Coronary artery (tissue), 2 donors: ENCODE results near the gene ATE1.

Experiments used
- DNase-seq: peaks from one replicate; pipeline ENCODE4 v3.0.0-alpha.2; 2017; ENCODE audit warnings: low spot score
- H3K27ac ChIP-seq, 2 donors: fragments of 200-600 bp; sonication (generic); one replicate each; pipeline ENCODE4 v1.5.1; 2016 to 2019
- H3K4me3 ChIP-seq: fragments of 200-600 bp; sonication (generic); 2 replicates; pipeline ENCODE4 v1.5.1; 2016; ENCODE audit warnings: mild to moderate bottlenecking, moderate library complexity
- TF ChIP-seq, protein P1 (sequence below): fragments of 200-600 bp; sonication (generic); IDR thresholded peaks from one replicate; pipeline ENCODE4 v1.5.1; 2019; ENCODE audit warnings: antibody characterized with exemption

Gene ATE1

GRCh38 chr10:121822180-121822579, 105.7 kb downstream of the ATE1 start:
- Histone ChIP-seq H3K4me3 (no peak overlapping the region), H3K27ac (no peak overlapping the region)
- TF ChIP-seq, protein P1, sequence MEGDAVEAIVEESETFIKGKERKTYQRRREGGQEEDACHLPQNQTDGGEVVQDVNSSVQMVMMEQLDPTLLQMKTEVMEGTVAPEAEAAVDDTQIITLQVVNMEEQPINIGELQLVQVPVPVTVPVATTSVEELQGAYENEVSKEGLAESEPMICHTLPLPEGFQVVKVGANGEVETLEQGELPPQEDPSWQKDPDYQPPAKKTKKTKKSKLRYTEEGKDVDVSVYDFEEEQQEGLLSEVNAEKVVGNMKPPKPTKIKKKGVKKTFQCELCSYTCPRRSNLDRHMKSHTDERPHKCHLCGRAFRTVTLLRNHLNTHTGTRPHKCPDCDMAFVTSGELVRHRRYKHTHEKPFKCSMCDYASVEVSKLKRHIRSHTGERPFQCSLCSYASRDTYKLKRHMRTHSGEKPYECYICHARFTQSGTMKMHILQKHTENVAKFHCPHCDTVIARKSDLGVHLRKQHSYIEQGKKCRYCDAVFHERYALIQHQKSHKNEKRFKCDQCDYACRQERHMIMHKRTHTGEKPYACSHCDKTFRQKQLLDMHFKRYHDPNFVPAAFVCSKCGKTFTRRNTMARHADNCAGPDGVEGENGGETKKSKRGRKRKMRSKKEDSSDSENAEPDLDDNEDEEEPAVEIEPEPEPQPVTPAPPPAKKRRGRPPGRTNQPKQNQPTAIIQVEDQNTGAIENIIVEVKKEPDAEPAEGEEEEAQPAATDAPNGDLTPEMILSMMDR, result no peak
- DNase-seq, result no peak

- TF ChIP-seq, protein P1, result no peak
- no peak overlapping the region for H3K27ac ChIP-seq
- no peak for DNase-seq
- no peak overlapping the region for H3K4me3 ChIP-seq
These were observed 108.8 kb downstream of the ATE1 start for GRCh38 chr10:121819049-121819448.

- TF ChIP-seq, protein P1, result no peak
- Histone ChIP-seq H3K4me3 (no peak overlapping the region), H3K27ac (no peak overlapping the region)
- DNase-seq, result no peak
These were observed 109.2 kb downstream of the ATE1 start for GRCh38 chr10:121818599-121818998.

GRCh38 chr10:121816197-121816596, 111.6 kb downstream of the ATE1 start:
- H3K27ac ChIP-seq, result no peak overlapping the region
- H3K4me3 ChIP-seq, result no peak overlapping the region
- no peak for DNase-seq
- TF ChIP-seq, protein P1, result no peak

DNA sequence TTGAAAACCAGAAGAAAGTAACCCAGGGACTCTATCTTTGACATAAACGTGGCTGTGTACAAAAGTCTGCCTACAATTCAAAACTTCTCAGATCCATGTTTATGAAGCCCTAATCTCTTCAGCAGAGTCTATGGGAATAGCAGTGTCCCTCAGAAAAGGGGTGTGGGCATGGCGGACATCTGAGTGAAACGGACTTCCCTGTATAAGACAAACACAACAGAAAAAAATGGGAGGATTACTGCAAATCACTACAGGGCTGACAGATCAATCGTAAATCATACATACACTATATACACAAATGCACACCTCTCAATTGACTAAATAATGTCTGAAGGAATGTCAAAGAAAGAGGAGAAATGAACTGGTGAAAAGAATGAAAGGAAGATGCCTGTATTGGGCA, 114.0 kb downstream of the ATE1 start:
- H3K4me3 ChIP-seq, result no peak overlapping the region
- no peak for DNase-seq
- H3K27ac ChIP-seq, result no peak overlapping the region
- TF ChIP-seq, protein P1, result no peak

DNA sequence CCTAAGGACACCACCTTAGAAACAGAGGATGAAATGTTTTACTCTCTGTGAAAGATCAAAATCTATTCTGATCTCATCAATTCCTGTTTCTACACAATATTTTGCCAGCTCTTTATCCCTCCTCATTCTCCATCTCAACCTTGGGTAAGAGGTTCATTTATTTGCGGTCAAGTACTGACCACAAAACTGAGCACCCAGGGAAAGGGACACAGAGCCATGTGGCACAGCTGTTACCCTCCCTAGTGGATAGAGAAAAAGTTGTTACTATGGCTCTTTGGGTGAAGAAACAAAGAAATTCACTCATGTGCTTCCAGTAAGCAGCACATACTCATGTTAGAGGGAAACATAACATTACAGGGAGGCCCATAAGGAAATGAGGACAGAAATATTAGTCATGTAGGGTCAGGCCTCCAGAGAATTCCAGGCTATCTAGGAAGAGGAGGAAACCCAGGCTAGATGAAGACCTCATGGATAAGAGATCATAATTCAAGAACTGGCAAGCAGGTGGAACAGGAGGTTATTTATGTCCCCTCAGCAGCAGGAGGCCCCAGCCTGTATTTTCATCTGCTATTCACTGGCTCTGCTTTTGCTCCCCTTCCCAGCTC, 114.5 kb downstream of the ATE1 start:
- TF ChIP-seq, protein P1, result no peak

GRCh38 chr10:121812031-121812430, 115.8 kb downstream of the ATE1 start:
- TF ChIP-seq, protein P1, result no peak
- H3K27ac ChIP-seq, result no peak overlapping the region
- no peak for DNase-seq
- no peak overlapping the region for H3K4me3 ChIP-seq

More for the DNA sequence above, 114.5 kb downstream of the ATE1 start:
- Histone ChIP-seq H3K4me3 (no peak overlapping the region), H3K27ac (no peak overlapping the region)
- DNase-seq, result no peak
